ENCODE measurements around the gene RBFOX1. TPM values are rescaled to one million over a fixed set of nuclear protein-coding genes. Genes with fewer than 3 reads are reported as not detected.

Gene RBFOX1
- total and polyA plus RNA-seq, 2 donors (not counting 1 experiment from before 2014, with no cell fraction given): not detected

DNA sequence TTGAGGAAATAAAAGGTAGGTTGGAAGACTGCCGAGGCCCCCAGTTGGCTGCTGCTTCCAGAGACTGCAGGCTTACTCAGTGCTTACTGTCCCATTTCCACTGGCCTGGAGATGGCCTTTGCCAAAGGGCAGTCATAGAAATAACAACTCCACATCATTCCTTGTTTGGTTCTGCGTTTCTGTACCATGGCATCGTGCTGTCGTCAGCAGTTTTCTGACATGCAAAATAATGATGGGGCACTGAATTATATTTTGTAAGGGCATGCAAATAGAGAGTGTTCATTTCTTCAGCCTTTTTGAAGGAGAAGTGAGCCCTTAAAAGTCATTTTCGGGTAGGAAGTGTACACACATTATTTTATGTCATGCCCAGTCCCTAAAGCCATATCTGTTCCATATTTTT lies 88.9 kb downstream of the RBFOX1 start:
- TF ChIP-seq, protein P1, sequence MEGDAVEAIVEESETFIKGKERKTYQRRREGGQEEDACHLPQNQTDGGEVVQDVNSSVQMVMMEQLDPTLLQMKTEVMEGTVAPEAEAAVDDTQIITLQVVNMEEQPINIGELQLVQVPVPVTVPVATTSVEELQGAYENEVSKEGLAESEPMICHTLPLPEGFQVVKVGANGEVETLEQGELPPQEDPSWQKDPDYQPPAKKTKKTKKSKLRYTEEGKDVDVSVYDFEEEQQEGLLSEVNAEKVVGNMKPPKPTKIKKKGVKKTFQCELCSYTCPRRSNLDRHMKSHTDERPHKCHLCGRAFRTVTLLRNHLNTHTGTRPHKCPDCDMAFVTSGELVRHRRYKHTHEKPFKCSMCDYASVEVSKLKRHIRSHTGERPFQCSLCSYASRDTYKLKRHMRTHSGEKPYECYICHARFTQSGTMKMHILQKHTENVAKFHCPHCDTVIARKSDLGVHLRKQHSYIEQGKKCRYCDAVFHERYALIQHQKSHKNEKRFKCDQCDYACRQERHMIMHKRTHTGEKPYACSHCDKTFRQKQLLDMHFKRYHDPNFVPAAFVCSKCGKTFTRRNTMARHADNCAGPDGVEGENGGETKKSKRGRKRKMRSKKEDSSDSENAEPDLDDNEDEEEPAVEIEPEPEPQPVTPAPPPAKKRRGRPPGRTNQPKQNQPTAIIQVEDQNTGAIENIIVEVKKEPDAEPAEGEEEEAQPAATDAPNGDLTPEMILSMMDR (IDR thresholded peaks at IDR 0.05): no peak
- TF ChIP-seq EZH2 (IDR thresholded peaks at IDR 0.05; ENCODE audit: borderline replicate concordance, insufficient read depth, low read depth, low read length, poor library complexity, severe bottlenecking): no peak
- H3K4me3 Mint-ChIP-seq: no peak overlapping the region
- Histone ChIP-seq H3K4me2 (replicated peaks; ENCODE audit: low read depth, low read length, poor library complexity, severe bottlenecking) (no peak overlapping the region), H3K4me1 (ENCODE audit: control insufficient read depth in 2 of 2, insufficient read depth in 2 of 2, low read length in 2 of 2) (no peaks in the 10 kb centered on the region), H3K79me2 (ENCODE audit: control insufficient read depth, insufficient read depth, low read length) (no peaks in the 10 kb centered on the region), H3K9ac (ENCODE audit: low read length) (no peak overlapping the region), H3K27me3 (replicated peaks in 1 of 4; ENCODE audit: control extremely low read depth in 1 of 4, control insufficient read depth in 3 of 4, insufficient read depth in 4 of 4, low read length in 3 of 4) (no peaks in the 10 kb centered on the region), H3K9me3 (ENCODE audit: control extremely low read depth in 1 of 3, control insufficient read depth in 2 of 3, insufficient read depth in 1 of 3, low read length in 2 of 3) (peaks cover 0 to 17% (median 0%) of the 10 kb centered on the region in 3 donors), H2AFZ (ENCODE audit: insufficient read depth, low read depth, low read length, poor library complexity, severe bottlenecking) (no peak overlapping the region), H4K20me1 (ENCODE audit: control insufficient read depth, insufficient read depth, low read length, poor library complexity, severe bottlenecking) (no peaks in the 10 kb centered on the region), H3K36me3 (replicated peaks in 1 of 2; ENCODE audit: control extremely low read depth in 1 of 2, control insufficient read depth in 1 of 2, extremely low read depth in 1 of 2, insufficient read depth in 2 of 2, low read length in 1 of 2) (no peaks in the 10 kb centered on the region), H3K4me3 (ENCODE audit: control extremely low read depth in 1 of 5, extremely low read depth in 1 of 5, insufficient read depth in 1 of 5, low read depth in 2 of 5, low read length in 4 of 5) (no peak overlapping the region), H3K27ac (ENCODE audit: low read length in 2 of 2) (no peak overlapping the region)
- peaks cover 2% of the 10 kb centered on the region for H3K9me3 Mint-ChIP-seq (ENCODE audit: insufficient read depth)
- no peak for DNase-seq
- ATAC-seq (ENCODE audit: low read depth): no peak
- intact Hi-C loops (cut with micrococcal nuclease): no loop called here
- H3K27me3 Mint-ChIP-seq: no peaks in the 10 kb centered on the region
- 40% methylated on average over 1 of the region's 5 CpGs for WGBS (ENCODE audit: insufficient coverage)
- no peak overlapping the region for H3K27ac Mint-ChIP-seq
- ChIA-PET CTCF (no interaction called here), POLR2A (no interaction called here)
- H3K4me1 Mint-ChIP-seq: no peaks in the 10 kb centered on the region

DNA sequence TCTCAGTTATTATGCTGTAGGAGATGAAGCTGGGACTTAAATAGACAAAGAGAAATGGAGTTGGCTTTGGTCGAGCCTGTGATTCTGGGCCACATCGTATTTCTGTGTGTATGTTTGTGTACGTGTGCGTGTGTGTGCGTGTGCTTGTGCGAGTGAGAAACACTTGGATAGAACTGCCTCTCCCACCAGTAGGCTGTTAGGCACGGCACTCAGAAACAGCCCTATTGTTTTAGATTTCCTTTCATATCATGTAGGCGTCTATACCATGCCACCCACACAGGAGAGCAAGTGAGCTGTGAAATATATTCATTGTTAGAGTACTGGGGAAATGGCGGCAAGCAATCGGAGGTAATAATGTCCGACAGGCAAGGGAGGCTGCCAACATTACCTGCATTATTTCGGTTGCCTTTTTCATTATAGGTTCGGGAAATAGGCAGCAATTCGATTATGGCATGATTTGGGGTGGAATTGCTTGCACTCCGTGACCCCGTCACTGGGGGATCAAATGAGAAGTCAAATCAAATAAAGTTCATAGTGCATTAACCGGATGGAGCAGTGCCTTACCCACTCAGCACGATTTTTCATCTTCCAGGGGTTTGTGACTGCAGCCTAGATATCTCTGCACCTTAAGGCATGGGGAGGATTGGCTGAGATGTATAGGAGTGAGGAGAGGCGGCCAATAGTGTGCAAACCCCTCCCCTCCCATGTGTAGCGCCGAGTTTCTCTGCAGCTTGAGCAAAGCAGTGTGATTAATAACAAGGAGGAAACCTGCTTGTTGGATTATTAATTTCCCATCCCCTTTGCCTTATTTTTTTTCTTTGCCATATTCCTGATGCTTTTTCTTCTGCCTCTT lies 89.6 kb downstream of the RBFOX1 start:
- ChIA-PET CTCF (no interaction called here), POLR2A (no interaction called here)
- Histone ChIP-seq H3K27ac (ENCODE audit: low read length in 2 of 2) (no peak overlapping the region), H3K27me3 (replicated peaks in 1 of 4; ENCODE audit: control extremely low read depth in 1 of 4, control insufficient read depth in 3 of 4, insufficient read depth in 4 of 4, low read length in 3 of 4) (no peaks in the 10 kb centered on the region), H3K9ac (ENCODE audit: low read length) (no peak overlapping the region), H2AFZ (ENCODE audit: insufficient read depth, low read depth, low read length, poor library complexity, severe bottlenecking) (no peak overlapping the region), H3K4me3 (ENCODE audit: control extremely low read depth in 1 of 5, extremely low read depth in 1 of 5, insufficient read depth in 1 of 5, low read depth in 2 of 5, low read length in 4 of 5) (no peak overlapping the region), H3K36me3 (replicated peaks in 1 of 2; ENCODE audit: control extremely low read depth in 1 of 2, control insufficient read depth in 1 of 2, extremely low read depth in 1 of 2, insufficient read depth in 2 of 2, low read length in 1 of 2) (no peaks in the 10 kb centered on the region), H3K79me2 (ENCODE audit: control insufficient read depth, insufficient read depth, low read length) (no peaks in the 10 kb centered on the region), H4K20me1 (ENCODE audit: control insufficient read depth, insufficient read depth, low read length, poor library complexity, severe bottlenecking) (no peaks in the 10 kb centered on the region), H3K4me1 (ENCODE audit: control insufficient read depth in 2 of 2, insufficient read depth in 2 of 2, low read length in 2 of 2) (no peaks in the 10 kb centered on the region), H3K4me2 (replicated peaks; ENCODE audit: low read depth, low read length, poor library complexity, severe bottlenecking) (no peak overlapping the region), H3K9me3 (ENCODE audit: control extremely low read depth in 1 of 3, control insufficient read depth in 2 of 3, insufficient read depth in 1 of 3, low read length in 2 of 3) (peaks cover 0 to 17% (median 0%) of the 10 kb centered on the region in 3 donors)
- Mint-ChIP-seq H3K4me3 (no peak overlapping the region), H3K27me3 (no peaks in the 10 kb centered on the region), H3K9me3 (ENCODE audit: insufficient read depth) (peaks cover 5% of the 10 kb centered on the region), H3K27ac (no peak overlapping the region), H3K4me1 (no peaks in the 10 kb centered on the region)
- no peak for TF ChIP-seq EZH2 (IDR thresholded peaks at IDR 0.05; ENCODE audit: borderline replicate concordance, insufficient read depth, low read depth, low read length, poor library complexity, severe bottlenecking)
- TF ChIP-seq, protein P1 (IDR thresholded peaks at IDR 0.05): no peak
- DNase-seq: no peak
- 86% methylated on average over 12 of the region's 21 CpGs for WGBS (ENCODE audit: insufficient coverage)
- intact Hi-C loops (cut with micrococcal nuclease): no loop called here
- no peak for ATAC-seq (ENCODE audit: low read depth)
